ENCODE results near the gene FAM227A. TPM values are rescaled to one million over a fixed set of nuclear protein-coding genes. Genes with fewer than 3 reads are reported as not detected.
A peak's percentile ranks its signal among the peaks of the same experiment; 100 is the strongest.

Gene FAM227A
- total and polyA plus RNA-seq, 2 of the 13 experiments (the other 11 are each of a cell fraction or from before 2014, with no cell fraction given), result 1.0 to 1.5 TPM

DNA sequence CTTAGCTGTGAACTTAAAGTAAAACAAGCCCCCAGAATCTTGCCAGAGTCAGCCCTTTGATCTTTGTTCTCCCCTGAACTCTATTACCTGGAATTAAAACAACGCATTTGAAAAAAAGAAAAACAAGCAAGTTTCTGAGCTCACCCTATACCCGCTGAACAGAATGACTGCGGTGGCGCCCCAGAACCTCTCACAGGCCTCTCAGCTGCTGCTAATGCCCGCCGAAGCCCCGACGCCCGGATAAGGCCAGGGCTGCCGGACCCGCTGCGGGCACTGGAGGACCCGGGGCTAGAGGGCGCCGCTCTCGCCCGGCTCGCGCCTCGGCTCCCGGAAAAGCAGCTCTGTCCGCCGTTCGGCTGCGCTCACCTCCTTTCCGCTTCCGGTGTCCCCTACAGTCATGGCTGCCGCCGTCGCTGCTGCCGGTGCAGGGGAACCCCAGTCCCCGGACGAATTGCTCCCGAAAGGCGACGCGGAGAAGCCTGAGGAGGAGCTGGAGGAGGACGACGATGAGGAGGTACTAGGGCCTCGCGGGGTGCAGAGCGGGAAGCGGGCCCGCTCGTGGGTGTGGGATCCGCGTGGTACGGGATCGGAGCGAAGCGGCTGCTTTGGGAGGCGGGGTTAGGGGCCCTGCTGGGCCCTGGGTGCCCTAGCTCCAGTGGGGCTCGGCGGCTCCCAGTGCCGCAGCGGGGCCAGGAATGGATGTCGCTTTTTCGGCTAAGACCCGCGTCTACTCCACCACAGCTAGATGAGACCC lies 25.6 kb upstream of the FAM227A start, which contains the start of gene TOMM22 (continued):
- TF ChIP-seq ATF1 (CRISPR knock-in tag; IDR thresholded peaks at IDR 0.05) (0 out of 2 replicates have a peak, but pooled peaks have one; percentile 20), HES4 (CRISPR knock-in tag; IDR thresholded peaks at IDR 0.05; ENCODE audit: borderline replicate concordance) (peak; percentile 82; the same call in 1 of the 2 replicates), ZFP62 (CRISPR knock-in tag; IDR thresholded peaks at IDR 0.05) (0 out of 2 replicates have a peak, but pooled peaks have one; percentile 46), TBL1XR1 (IDR thresholded peaks at IDR 0.05; ENCODE audit: borderline replicate concordance, low read length, partially characterized antibody) (peak; percentile 34), ZNF282 (IDR thresholded peaks at IDR 0.05; ENCODE audit: partially characterized antibody) (no peak), CBFB (CRISPR knock-in tag; IDR thresholded peaks at IDR 0.05) (peak; percentile 94), ZBTB7A (CRISPR knock-in tag; IDR thresholded peaks at IDR 0.05) (0 out of 2 replicates have a peak, but pooled peaks have one; percentile 71), RBM22 (optimal IDR thresholded peaks at IDR 0.05; ENCODE audit: low read length) (no peak), SIX1 (CRISPR knock-in tag; IDR thresholded peaks at IDR 0.05; ENCODE audit: borderline replicate concordance) (0 out of 2 replicates have a peak, but pooled peaks have one; percentile 26), ZNF138 (CRISPR knock-in tag; IDR thresholded peaks at IDR 0.05; ENCODE audit: low read depth) (peak; percentile 91), ZFP41 (CRISPR knock-in tag; IDR thresholded peaks at IDR 0.05; ENCODE audit: borderline replicate concordance) (no peak), ZNF841 (CRISPR knock-in tag; IDR thresholded peaks at IDR 0.05; ENCODE audit: borderline replicate concordance) (no peak), MTA3 (CRISPR knock-in tag; IDR thresholded peaks at IDR 0.05) (no peak), GZF1 (CRISPR knock-in tag; IDR thresholded peaks at IDR 0.05) (0 out of 2 replicates have a peak, but pooled peaks have one; percentile 63), JDP2 (CRISPR knock-in tag; IDR thresholded peaks at IDR 0.05; ENCODE audit: borderline replicate concordance) (no peak), FOXK1 (CRISPR knock-in tag; IDR thresholded peaks at IDR 0.05; ENCODE audit: borderline replicate concordance, low read depth) (peak; percentile 94), RBM39 (IDR thresholded peaks at IDR 0.05; ENCODE audit: low read depth, low read length, poor library complexity, severe bottlenecking) (peak; percentile 39), AKAP8 (CRISPR knock-in tag; IDR thresholded peaks at IDR 0.05) (peak; percentile 91)
- TF ChIP-seq, protein P1, sequence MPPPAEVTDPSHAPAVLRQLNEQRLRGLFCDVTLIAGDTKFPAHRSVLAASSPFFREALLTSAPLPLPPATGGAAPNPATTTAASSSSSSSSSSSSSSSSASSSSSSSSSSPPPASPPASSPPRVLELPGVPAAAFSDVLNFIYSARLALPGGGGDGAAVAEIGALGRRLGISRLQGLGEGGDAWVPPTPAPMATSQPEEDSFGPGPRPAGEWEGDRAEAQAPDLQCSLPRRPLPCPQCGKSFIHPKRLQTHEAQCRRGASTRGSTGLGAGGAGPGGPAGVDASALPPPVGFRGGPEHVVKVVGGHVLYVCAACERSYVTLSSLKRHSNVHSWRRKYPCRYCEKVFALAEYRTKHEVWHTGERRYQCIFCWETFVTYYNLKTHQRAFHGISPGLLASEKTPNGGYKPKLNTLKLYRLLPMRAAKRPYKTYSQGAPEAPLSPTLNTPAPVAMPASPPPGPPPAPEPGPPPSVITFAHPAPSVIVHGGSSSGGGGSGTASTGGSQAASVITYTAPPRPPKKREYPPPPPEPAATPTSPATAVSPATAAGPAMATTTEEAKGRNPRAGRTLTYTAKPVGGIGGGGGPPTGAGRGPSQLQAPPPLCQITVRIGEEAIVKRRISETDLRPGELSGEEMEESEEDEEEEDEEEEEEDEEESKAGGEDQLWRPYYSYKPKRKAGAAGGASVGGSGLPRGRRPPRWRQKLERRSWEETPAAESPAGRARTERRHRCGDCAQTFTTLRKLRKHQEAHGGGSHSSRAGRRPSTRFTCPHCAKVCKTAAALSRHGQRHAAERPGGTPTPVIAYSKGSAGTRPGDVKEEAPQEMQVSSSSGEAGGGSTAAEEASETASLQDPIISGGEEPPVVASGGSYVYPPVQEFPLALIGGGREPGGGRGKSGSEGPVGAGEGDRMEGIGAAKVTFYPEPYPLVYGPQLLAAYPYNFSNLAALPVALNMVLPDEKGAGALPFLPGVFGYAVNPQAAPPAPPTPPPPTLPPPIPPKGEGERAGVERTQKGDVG (CRISPR knock-in tag; IDR thresholded peaks at IDR 0.05; ENCODE audit: borderline replicate concordance), result 0 out of 2 replicates have a peak, but pooled peaks have one; percentile 55
- TF ChIP-seq, protein P2, sequence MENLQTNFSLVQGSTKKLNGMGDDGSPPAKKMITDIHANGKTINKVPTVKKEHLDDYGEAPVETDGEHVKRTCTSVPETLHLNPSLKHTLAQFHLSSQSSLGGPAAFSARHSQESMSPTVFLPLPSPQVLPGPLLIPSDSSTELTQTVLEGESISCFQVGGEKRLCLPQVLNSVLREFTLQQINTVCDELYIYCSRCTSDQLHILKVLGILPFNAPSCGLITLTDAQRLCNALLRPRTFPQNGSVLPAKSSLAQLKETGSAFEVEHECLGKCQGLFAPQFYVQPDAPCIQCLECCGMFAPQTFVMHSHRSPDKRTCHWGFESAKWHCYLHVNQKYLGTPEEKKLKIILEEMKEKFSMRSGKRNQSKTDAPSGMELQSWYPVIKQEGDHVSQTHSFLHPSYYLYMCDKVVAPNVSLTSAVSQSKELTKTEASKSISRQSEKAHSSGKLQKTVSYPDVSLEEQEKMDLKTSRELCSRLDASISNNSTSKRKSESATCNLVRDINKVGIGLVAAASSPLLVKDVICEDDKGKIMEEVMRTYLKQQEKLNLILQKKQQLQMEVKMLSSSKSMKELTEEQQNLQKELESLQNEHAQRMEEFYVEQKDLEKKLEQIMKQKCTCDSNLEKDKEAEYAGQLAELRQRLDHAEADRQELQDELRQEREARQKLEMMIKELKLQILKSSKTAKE (CRISPR knock-in tag; IDR thresholded peaks at IDR 0.05; ENCODE audit: borderline replicate concordance), result 0 out of 2 replicates have a peak, but pooled peaks have one; percentile 14
- TF ChIP-seq, protein P3, sequence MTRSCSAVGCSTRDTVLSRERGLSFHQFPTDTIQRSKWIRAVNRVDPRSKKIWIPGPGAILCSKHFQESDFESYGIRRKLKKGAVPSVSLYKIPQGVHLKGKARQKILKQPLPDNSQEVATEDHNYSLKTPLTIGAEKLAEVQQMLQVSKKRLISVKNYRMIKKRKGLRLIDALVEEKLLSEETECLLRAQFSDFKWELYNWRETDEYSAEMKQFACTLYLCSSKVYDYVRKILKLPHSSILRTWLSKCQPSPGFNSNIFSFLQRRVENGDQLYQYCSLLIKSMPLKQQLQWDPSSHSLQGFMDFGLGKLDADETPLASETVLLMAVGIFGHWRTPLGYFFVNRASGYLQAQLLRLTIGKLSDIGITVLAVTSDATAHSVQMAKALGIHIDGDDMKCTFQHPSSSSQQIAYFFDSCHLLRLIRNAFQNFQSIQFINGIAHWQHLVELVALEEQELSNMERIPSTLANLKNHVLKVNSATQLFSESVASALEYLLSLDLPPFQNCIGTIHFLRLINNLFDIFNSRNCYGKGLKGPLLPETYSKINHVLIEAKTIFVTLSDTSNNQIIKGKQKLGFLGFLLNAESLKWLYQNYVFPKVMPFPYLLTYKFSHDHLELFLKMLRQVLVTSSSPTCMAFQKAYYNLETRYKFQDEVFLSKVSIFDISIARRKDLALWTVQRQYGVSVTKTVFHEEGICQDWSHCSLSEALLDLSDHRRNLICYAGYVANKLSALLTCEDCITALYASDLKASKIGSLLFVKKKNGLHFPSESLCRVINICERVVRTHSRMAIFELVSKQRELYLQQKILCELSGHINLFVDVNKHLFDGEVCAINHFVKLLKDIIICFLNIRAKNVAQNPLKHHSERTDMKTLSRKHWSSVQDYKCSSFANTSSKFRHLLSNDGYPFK (CRISPR knock-in tag; IDR thresholded peaks at IDR 0.05; ENCODE audit: borderline replicate concordance), result peak; percentile 95

Data from HepG2 (cell line).